AML-193 (cell line): ENCODE data around the gene ASB13.

Experiments used
- DNase-seq, 2 experiments: peaks; one replicate each; lab custom pipeline; 2025; lab: John Stamatoyannopoulos, UW

ASB13 gene, protein sequence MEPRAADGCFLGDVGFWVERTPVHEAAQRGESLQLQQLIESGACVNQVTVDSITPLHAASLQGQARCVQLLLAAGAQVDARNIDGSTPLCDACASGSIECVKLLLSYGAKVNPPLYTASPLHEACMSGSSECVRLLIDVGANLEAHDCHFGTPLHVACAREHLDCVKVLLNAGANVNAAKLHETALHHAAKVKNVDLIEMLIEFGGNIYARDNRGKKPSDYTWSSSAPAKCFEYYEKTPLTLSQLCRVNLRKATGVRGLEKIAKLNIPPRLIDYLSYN

DNA sequence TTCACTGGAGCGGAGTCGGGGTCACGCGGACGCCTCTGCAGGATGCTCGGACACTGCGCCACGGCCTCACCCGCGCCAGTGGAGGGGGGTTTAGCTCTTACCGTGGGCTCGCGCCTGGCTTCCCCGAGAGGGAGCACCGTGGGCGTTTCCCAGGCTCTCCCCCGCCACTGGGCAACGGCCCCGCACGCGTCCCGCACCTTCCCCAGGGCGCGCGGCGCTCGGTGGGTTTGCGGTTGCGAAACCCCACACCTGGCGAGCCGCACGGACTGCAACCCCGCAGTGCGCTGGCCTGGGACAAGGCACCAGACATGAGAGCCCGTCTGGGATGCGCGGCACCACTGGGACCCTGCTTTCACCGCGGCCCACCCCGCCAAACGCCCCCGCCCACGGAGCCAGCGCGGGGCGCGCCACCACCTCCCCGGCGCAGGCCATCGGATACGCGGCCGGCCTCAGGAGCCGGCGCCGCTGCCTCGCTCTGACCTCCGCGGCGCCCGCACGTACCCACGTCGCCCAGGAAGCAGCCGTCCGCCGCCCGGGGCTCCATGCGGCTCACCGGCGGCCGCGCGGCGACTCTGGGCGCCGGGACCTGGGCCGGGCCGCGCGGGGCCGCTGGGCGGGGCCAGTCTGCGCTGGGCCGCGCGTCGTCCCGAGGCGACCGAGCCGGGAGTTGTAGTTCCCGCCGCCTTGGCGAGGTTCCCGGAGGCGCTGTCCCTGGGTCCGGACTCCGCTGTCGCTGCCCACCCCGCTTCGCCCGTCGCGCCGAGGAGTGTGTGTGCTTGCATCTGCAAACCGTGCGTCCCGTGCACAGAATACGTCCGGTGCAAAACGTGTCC, at the start of gene ASB13:
Gene ASB13 (minus strand): TSS at position 588 of the 833 bp plus-strand sequence. CDS start 44 bp downstream, at position 544.
- DNase-seq, result peak; percentile 40 to 43

- no peak for DNase-seq
Observed at GRCh38 chr10:5711642-5712041, 45.2 kb upstream of the ASB13 start.

- DNase-seq, result no peak
Observed at GRCh38 chr10:5710859-5711258, 44.5 kb upstream of the ASB13 start.

DNA sequence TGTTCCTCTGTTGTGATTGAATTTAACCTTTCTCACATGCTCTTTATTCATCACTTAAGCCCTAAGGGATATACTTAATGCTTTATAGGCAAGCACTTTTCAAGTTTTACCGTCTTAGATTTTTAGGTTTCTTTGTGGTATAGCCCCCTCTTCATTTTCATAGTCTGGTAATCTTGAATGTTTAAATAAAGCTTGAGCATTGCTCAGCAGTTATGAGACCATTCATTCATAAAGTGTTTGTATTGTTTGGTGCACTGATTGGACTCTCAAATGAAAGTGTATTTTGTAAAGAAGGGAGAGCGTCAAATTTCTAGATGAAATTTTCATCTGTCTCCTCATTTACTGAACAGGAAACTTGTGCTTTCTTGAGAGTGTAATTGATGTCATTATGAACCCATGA, 43.5 kb upstream of the ASB13 start:
- no peak for DNase-seq

GRCh38 chr10:5708356-5708755, 42.0 kb upstream of the ASB13 start:
- DNase-seq, result no peak

- DNase-seq, result no peak
Observed at GRCh38 chr10:5698062-5698461, 31.7 kb upstream of the ASB13 start.

DNA sequence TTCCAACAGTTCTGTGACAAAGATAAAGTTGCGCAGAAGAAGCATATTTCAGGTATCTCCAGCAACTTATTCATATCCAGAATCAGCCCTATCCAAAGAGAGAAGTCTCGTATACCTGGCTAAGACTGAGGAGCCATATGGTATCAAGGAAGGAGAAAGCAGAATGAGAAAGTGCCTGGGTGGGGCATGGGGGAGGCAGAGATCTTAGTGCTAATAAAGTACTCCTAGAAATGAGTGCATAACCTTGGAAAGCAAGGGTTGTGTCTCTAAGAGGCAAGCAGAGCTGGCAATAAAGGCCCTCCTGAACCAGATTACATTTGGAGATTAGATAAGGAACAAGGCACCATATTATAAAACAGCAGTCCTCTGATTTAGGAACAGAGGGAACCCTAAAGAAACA, 30.9 kb upstream of the ASB13 start:
- no peak for DNase-seq

DNA sequence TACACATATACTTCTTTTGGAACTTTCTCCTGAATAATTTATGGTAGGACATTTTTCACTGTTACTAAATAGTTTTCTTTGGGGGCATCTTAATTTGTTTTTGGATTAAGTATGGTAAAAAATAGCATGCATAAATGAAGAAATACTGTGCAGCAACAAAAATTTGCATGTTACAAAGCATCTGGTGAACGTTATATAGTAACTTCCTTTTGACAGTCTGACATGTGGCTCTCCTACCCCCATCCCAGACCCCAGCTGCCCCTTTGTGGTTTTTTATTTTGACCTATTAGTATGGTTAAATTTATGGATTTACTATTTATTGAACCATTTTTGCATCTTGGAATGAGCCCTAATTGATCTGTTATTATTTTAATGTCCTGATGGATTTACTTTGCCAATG, 28.2 kb upstream of the ASB13 start:
- DNase-seq, result no peak

DNA sequence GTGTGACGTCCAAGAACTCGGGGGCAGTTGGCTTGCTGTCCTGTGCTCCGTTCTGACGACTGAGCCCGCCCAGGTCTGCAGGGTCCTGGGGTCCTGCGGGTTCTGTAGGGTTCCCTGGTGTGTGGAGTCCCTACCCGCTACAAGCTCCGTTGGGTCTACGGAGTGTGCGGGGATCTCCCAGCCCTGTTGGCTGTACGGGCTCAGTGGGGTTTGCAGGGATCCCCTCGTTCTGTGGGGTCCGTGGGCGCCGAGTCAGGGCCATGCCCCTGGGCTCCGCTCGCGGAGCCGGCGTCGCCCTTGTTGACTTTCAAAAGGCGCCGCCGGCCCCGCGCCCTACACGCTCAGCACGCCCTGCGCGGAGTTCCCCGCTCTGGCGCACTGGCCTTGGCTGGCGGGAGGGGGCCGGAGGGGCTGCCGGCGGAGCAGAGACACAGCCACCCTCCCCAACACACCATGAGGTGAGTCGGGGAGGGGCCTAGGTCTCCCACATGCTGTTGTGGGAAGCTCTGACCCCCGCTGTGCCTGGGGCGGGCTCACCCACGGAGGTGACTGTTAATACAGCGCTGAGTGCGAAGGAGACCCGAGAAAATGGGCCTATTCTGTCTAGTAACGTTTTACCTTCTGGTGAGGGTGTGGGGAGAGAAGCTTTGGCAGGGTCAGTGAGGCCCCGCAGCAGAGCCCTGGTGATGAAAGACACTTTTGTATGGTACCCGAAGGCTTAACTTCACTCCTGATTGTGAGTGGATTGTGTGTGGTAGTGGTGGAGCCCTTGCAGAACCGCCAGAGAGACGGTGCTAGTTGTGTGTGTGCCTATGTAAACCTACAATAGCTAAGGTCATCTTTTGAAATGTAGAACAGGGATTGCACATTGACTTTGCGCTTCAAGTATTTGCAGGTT, 26.3 kb upstream of the ASB13 start:
- DNase-seq, result peak in 1 of 2 experiments; percentile 32

DNA sequence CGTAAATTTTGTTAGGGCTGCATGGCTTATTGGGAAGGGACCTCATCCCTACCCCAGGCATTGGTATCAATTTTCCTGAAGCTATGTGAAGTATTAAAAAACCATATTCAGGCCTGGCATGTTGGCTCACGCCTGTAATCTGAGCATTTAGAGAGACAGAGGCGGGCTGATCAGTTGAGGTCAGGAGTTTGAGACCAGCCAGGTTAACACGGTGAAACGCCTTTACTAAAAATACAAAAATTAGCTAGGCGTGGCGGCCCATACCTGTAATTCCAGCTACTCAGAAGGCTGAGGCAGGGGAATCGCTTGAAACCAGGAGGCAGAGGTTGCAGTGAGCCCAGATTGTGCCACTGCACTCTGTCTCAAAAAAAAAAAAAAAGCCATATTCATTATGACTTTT, 25.4 kb upstream of the ASB13 start:
- no peak for DNase-seq

DNA sequence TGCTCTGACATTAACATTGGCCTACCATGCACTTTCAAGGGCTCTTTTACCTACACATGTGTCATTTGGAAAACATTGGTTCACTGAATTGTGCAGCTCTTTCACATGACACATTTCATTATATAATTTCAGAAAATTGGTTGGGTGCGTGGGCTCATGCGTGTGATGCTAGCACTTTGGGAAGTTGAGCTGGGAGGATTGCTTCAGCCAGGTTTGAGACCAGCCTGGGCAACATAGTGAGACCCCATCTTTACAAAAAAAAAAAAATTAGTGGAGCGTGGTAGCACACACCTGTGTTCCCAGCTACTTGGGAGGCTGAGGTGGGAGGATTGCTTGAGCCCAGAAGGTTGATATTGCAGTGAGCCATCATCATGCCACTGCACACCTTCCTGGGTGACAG, 22.2 kb upstream of the ASB13 start:
- no peak for DNase-seq

DNA sequence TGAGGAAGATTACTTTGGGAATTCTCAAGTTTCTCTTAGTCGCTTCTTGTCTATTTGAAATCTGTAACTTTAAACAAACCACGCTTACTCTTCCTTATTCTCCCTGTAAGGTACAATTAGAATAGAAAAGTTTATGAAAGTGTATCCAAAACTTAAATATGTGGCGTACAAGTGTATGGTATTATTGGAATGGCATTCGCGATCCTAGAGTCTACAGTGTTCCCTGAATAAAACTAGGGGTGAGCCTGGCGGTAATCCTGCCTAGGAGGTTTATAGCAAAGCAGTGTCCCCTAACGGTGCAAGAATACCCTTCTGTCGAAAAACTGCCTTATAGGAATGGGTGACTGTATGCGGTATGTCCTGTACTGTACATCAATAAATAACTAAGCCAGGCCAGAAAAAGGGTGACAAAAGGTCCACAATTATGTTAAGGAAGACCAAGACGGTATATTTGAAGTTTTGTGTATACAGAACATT, 19.4 kb upstream of the ASB13 start:
- DNase-seq, result peak in 1 of 2 experiments; percentile 14

DNA sequence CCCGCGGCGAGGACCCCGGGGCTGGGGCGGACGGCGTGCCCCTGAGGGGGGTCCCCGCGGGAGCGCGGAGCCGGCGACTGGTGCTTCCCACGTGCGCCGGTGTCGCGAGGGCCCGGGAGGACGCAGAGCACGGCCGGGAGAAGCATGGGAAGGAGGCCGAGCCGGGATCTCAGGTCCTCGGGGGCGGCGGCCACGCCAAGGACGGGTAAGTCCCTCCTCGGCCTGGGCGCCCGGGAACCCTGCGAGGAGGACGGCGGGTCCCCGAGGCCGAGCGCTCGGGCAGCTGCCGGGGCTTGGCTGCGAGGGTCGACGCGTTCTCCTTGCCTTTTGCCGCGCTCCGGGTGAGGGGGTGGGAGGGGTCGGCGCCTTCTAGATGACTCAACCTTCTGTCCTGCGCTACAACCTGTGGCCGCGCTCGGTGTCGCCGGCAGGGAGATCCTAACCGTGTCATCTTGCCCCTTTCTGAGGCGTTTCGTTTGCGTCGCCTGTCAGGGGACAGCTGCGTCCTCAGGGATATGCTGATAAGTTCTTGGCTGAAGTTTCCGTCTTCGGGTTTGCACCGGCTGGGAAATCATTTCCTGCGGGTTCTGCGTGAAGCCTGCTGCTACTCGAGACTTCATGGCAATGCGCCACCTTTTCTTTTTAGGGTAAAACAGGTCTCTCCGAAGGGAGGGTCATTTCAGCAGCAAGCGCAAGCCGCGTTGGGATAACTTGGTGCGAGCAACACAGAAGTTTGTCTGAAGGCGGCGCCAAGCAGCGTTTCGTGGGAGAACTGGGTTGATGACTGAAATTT, 18.8 kb upstream of the ASB13 start:
- DNase-seq, result peak; percentile 50 to 64

DNA sequence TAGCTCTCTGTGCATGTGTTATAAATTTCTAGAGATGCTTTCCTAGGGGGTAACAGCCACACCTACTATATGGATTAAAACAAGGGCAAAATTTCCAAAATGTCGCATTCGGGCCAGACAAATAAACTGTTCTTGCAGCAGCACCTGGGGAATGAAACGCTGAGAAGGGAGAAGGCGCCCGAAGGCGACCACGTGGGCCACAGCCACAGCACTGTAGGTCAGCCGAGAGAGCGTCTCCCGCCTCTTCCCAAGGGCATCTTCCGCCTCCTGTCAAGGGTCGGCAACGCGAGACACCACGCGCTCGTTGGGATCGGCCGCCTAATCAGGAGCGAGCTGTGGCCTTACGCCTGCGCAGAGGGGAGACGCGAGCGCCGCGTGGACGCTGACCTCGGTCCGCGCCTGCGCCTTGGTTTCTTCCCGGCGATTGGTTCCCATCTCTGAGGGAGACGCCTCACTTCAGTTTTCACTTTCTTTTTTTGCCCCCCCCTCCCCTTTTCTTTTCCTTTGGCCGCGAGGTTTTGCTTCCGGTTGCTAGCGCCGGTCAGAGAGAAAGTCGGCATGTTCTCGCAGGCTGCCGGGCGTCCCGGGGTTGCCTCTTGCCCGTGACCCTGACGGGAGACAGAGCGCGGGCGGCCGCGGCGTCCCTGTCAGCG, 18.0 kb upstream of the ASB13 start, which contains the start of gene TASOR2:
Gene TASOR2 (plus strand): TSS at position 521 of the 653 bp plus-strand sequence. CDS start 35,805 bp downstream, outside the sequence.
- peak; percentile 96 for DNase-seq

DNA sequence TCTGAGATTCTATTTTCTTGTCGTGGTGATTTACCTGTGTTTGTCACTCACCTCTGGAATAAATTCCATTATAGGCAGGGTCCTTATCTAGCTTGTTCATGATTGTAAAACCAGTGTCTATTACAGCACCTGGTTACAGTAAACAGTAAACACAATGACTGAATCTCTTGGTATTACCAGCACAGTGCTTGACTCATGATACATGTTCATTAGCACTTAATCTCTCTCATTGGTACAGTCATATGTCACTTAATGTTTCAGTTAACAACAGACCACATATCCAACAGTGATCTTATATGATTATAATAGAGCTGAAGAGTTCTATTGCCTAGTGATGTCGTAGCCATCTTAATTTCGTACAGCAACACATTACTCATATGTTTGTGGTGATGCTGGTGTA, 16.7 kb upstream of the ASB13 start:
- DNase-seq, result no peak

GRCh38 chr10:5681930-5682329, 15.5 kb upstream of the ASB13 start:
- DNase-seq, result no peak

DNA sequence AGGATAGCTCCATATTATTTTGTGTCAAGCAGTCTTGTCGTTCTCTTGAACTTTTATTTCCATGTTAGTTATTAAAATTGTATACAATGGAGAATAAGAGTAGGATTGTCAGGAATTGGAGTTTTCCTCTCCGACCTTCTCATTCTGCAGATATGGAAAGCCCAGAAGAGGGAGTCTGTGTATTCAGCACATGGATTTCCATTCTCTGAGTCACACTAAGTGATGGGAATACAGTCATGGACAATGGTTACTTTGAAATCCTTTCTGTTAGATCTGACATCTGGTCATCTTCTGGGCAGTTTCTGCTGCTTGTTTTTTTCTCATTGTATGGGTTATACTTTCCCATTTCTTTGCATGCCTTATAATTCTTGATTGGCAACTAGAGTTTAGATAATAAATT, 13.2 kb upstream of the ASB13 start:
- DNase-seq, result no peak

DNA sequence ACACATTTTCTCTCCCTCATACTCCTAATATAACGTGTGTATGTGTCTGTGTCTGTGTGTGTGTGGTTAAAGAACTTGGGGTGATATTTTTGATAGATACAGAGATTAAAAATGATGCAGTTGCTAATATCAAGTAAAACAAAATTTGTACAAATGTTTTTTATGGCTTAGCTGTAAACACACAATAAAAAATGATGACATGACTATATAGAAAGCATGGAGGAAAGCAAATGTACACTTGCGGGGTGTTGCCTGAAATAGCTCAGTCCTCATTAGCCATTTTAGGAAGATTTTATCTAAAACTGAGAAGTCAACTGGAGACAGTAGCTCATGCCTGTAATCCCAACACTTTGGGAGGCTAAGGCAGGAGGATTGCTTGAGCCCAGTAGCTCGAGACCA, 12.6 kb upstream of the ASB13 start:
- no peak for DNase-seq

DNA sequence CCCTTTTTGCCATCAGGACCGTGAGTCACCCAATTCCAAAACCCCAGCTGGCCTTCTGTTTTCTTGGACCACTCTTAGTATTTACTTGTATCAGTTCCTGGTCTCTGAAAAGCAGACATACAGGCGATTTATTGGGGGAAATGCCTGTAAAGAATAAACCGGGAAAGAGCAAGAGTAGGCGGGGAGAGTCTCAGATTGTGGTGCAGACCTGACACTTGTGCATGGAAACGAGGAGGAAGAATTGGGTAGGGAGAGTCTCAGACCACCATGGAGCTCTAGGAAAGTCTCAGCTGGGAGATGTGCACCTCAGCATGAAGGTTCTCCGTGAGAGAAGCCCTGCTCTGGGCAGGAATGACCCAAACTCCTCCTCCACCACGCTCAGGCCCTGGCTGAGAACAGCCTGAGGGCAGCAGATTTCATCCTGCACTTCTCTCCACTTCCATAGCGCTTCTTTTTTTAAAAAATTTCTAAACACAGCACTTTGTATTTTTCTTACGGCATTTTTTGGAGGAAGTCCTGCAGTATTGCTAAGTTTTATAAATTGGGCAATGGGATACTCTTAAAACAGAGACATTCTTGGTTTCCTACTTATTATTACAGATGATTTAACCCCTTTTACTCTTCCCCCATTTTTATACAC, 12.1 kb upstream of the ASB13 start:
- DNase-seq, result no peak

- DNase-seq, result no peak
Observed at GRCh38 chr10:5670662-5671375, 4.4 kb upstream of the ASB13 start.
